Activated CD4-positive, alpha-beta T cell treated with anti-CD3 and anti-CD28 coated beads, Interleukin-2, Interleukin-4, amounts not matched to agents 100 ng/mL and 50 ng/mL, durations not matched to agents 16 hours and 8 hours (primary cell): Measurements from ENCODE around the gene PDE4D.
"Not testable (repeated sequence)": the region's sequence is repeated elsewhere in the genome, so short reads cannot be mapped to it uniquely, and the experiment has no call there.

Experiments
- DNase-seq: peaks from one replicate; pipeline ENCODE4 v3.0.0-alpha.2; 2020; ENCODE audit warnings: low spot score

The PDE4D gene

DNA sequence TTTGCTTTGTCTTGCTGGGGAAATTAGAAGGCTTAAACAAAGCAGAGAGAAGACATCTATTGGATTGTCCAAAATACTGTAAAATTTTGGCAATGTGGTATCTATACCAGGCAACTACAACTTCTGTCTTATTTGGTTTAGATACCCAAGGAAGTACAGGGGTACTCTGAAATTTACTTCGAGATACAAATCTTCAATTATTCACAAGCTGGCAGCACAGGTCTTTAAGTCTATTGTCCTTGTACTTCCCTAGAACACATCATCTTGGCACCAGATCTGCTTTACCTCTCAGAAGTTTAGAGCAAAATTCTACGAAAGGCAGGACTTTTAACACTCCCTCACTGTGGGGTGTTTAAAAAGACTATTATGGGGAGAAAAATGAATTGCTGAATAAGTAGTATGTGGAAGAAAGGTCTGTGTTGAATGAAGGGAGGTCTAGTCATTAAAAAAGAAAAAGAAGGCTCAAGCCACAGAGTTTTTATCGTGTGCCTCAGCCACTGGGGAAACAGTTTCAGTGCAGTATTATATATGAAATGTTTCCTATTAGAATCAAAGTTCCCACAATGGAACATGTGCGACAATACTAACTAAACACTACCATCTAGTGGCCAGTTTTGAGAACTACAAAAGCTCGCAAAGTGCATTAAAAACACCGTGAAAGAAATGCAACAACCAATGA lies 93.7 kb downstream of the PDE4D start:
- peak; percentile 50 for DNase-seq

DNA sequence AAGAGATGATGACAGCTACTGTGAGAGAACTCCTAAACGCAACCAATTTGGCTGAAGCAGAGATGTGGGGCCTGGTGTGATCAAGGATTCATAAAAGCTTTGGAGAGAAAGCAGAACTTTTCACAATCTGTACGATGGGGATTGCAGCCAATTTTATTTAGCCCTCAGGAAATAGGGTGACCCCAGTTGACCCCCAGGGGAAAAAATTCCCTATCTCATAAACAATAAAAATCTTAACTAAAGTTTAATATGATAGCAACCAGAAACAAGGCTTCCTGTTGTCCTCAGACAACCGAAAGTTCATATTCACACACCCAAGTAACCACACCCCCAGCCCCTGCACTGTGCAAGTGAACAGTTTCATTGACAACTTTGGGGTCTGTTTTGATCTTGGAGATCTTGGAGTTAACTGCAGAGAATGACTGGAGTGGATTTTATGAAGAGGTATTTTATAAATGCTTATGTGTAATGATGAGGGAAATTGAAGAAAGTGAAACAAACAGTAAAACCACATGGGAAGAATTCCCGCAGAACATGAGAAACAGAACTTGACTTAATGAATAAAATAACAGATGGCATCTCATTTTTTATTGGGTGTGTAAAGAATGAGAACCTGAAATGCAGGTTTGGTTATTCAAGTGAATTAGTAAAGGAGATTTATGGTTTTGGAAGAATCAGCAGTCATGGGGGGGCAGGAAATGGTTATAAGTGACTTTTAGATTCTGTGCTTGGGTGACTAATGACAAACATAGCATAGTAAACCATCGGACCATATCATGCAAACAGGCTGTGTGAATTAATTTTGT lies 94.5 kb downstream of the PDE4D start:
- no peak for DNase-seq

DNA sequence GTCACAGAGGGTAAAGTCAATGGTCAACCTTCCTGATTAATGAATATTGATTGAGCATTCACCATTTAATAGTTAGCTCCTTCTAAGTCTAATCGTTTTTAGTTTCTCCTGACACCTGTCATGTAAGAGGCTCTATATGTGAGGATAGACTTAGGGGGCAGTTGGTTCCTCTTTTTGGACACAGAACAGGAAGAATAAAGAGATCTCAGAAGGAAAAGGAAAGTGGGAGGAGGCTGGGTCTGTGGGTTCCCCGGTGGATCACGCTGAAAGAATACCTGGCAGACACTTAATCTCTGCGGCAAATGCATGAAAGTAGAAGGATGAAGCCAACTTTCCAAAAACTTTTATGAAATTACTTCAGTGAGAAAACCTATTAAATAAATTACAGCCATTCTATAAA lies 98.4 kb downstream of the PDE4D start:
- DNase-seq: no peak

DNA sequence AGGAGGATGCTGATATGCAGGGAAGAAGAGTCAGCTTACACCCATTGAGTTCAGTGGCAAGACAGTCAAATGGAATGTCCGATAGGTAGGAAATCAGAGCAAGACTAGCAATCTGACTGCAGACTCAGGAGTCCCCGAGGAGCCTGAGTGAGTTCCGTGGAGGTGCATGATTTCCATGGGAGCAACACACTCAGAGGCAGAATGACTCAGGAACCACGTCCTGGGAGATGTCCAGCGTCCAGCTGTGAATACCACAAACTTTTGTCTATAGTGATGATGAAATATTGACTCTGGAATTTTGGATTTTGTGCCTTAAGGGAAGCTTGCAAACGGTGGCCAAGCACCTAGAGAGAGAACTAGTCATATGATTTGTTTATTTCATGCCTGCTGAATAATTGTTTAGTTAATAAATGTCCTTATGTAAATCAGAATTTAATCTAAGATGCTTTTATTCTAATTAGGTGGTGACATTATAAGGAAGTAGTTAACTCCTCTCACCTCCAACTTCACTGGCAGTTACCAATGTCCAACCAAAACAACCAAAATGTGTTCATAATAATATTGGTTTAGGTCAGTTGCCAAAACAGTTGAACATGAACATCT lies 100.4 kb downstream of the PDE4D start:
- DNase-seq: no peak

DNA sequence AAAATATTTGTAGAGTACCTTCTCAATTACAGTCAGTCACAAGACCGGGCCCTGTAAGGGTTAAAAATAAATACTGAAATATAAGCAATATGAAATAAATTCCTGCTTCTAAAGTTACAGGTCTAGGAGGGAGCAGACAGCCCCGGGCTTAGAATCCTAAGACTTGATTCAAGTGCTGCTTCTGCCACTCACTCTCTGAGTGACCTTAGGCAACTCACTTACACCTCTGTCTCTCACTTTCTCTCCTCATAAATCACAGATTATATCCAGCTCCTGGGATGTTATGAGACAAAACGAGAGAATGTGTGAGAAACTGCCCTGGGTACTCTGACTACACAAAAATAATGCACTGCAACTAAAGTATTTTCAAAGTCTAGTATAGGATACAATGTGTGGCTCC lies 101.9 kb downstream of the PDE4D start:
- DNase-seq: no peak

DNA sequence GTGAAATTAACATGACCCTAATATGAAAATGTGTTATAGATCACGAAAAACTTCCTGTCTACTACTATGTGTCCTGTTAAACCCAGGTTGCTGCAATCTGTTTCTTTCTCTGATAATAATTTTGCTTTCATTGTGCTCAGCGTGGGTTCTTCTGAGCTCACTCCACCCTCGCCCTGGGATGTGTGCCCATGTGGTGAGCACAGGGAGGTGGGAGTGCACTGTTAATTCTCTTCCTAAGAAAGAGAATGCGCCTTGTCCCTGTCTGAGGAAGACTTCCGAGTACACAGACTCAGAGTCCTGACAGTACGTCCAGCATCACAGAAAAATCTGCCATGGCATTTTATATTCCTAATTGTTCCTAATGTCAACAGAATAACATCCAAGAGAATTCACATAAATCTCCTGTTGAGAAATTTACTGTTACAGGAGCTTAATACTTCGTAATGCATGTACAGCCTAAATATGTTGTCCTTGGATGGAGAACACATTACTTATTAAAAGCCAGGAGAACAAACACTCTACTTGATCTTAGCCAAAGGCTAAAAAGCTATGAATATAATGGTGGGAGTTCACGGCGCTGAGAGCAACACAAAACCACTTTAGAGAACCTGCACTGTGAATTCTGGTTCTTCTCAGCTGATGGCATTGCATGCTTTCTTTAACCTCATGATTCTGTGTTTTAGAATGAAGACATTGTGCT lies 102.6 kb downstream of the PDE4D start:
- no peak for DNase-seq

DNA sequence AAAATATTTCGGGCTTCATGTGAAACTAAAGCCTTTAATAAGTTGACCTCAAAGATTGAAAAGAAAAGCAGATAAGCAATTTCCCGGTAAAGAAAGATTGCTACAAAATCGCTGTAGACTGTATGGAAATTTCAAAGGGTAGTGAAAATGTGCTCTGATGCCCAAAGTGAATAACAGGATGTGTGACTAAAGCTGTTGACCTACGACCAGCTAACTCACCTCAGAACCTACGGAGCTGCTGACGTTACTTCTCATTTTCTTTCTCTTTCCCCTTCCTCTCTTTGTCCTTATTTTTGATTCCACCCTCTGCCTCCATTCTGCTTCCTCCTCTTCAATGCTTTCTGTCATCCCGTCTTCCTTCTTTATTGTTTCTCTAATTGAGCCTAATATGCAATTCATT lies 103.2 kb downstream of the PDE4D start:
- no peak for DNase-seq

DNA sequence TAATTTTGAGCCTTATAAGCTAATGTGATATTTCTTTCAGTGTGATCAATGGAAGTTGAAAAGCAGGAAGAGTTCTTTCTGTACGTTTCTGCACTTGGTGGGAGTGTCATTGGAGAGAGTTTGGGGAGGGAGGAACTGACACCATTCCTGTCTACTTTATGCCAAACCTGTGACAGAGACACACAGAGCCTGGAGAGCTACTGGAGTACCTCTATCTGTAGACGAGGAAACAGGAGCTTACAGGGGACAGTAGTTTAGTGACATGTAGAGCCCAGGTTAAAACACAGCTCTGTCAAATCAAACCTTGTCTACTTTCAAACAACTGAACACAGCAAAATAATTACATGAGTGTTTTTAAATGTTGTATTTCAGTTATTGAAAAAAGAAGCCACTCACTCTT lies 103.6 kb downstream of the PDE4D start:
- no peak for DNase-seq

DNA sequence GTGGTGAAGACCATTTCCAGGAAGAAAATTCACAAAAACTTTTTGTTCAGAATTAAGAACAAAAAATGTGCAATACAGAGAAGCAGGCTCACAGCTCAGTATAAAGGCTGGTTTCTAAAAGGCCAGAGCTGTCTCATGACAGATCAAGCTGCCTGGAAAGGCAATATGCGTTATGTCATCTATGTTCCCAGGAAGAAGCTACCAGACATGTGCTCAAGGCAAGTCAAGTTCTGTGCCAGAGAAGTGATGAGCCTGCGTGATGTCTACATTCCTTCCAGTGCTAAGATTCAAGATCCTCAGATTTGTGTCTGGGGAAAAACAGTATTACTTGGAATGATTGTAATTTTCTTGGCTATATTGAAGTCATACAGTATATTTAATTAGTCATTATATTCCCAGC lies 104.3 kb downstream of the PDE4D start:
- DNase-seq: no peak

DNA sequence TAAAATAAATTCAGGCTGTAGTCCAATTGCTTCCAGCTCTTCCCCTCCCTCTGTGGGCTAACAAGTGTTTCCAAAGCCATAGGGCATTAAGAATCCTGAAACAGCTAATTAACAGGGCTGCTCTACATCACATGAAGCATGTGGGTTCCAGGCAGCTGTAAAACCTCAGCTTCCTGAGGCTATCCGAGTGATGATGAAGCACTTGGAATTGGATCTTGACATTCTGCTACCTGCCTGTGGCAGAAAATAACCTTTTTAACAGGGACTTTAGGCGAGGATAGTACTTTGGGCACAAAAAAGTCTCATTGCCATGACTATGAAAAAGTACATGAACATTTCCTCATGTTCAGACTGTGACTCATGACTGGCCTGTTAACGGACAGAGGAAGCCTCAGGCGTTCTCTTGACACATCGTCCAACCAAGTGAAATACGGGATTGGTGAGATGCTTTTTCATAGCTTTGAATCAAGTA lies 107.2 kb downstream of the PDE4D start:
- no peak for DNase-seq

DNA sequence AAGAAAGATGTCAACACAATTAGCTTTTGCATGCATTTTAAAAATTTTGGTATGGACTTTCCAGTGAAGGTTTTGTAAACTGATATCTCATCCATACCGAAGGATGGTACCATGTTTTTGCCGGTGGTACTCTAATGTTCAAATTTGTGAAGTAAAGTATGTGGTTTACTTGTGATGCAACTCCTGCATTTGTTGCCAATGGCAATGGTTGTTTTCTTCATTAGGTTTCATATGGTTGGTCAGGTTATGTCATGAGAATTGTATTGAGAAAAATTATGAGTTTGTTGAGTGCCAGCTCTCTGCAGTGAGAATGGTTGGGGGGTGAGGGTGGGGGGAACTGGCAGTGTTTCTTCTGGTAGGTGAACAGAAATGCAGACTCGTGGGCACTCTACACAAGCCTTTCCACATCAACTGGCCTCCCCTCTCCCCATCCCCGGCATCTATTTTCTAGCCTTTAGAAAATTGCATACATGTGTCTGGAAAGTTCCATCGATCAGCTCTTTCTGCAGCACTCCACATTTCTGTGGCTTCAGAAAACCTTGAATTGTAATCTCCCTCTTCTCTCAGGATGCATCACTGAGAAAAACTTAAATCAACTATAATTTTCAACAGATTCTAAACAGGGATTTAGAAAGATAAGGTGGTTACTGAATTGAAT lies 107.7 kb downstream of the PDE4D start:
- no peak for DNase-seq

DNA sequence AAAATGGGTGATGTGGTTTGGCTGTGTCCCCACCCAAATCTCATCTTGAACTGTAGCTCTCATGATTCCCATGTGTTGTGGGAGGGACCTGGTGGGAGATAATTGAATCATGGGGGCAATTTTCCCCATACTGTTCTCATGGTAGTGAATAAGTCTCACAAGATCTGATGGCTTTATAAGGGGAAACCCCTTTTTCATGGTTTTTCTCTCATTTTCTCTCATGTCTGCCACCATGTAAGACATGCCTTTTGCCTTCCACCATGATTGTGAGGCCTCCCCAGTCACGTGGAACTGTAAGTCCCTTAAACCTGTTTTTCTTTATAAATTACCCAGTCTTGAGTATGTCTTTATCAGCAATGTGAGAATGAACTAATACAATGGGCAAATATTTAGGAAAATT lies 108.8 kb downstream of the PDE4D start:
- DNase-seq: not testable (repeated sequence)

DNA sequence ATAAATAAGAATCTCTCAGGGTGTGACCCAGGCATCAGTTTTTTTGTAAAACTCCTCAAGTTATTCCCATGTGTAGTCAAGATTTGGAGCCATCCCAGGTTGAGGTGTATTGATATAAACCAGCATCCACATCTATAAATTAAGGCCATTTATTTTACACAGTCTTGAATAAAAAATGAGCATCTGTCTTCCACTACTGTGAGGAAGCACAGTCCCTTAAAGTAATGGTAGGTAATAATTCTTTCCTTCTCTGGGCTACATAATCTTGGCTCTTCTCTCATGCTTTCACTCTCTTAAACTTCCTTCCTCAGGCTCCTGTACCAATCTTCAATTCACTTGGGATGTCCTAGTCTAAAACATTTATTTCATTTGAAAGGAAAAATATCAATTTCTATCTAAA lies 110.3 kb downstream of the PDE4D start:
- DNase-seq: no peak

DNA sequence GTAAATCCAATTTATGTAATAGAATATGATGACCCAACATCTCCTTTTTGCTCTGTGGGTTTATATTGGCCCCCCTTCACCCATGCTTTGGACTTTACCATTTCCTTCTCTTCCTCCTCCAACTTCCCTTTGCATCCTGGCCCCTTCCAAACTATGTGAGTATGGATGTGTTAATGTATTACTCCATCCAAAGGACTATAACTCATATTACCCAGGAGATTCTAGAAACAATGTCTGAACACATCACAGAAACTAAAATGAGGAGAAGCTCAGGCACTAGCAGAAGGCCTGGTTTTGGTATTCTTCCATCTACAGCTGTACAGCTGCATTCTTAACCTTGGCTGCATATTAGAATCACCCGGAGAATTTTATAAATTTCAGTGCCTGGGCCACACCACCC lies 110.7 kb downstream of the PDE4D start:
- no peak for DNase-seq

DNA sequence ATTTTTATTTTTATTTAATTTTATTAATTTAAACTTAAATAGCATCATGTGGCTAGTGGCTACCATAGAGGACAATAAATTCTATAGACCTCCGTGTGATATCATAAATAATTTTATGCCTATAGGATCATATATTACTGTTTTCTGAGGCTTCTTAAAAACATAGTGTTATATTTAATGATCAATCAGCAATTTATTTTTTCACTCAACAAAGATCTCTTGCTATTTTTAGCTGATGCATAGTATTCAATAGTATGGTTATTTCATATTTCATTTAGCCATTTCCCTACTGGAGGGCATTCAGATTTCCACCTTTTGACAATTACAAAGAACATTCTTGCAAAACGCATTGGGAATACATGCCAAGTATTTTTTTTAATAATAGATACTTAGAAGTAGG lies 114.1 kb downstream of the PDE4D start:
- DNase-seq: no peak

DNA sequence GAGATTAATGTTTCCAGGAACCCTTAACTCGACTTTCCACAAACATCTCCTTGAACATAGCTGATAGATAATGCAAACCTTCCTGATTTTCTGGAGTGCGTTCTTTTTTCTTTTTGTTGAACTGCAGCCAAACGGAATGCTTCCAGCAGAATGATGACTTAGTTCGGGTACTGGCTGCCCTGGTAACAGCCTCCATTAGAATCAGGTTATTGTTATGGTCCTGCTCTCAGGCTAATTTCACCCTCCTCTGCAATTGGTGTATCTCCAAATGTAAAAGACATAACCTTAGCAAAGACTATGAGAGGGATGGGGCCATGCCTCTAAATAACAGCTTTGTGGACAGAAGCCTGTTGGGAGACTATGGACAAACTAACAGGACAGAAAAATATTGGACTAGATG lies 116.5 kb downstream of the PDE4D start:
- no peak for DNase-seq

DNA sequence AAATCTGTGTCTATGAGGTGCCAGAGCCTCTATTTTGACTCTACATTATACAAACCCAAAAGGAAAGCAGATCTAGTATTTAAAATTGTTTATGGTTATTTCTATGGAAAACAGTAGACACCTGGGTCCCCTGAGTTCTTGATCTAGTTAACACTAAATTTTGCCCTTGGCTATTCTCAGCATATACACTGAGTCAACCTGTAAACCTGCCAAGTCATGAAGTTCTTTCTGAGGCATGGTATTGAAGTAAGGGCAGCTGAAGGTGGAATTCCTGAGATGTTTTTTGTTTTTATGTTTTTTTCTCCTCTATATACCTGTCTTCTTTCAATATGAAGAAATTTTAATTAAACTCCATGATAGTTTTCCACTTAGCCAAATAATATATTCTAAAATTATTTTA lies 120.2 kb downstream of the PDE4D start:
- DNase-seq: no peak

DNA sequence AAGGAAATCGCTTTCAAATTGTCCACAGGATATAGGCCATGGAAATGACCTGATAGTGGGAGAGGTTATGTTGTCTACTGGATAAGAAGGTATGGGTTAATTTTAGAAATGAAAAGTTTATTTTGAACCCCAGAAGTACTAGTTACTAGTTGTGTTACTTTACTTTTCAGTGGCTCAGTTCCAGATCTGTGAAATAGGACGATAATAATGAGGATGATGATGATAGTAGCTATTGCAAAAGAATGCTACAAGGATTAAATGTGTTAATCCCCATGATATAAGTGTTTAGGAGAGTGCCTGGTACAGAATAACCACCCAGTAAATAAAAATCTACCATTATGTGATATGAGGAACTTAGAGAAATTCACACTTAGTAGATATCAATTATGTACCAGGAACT lies 120.8 kb downstream of the PDE4D start:
- DNase-seq: no peak

DNA sequence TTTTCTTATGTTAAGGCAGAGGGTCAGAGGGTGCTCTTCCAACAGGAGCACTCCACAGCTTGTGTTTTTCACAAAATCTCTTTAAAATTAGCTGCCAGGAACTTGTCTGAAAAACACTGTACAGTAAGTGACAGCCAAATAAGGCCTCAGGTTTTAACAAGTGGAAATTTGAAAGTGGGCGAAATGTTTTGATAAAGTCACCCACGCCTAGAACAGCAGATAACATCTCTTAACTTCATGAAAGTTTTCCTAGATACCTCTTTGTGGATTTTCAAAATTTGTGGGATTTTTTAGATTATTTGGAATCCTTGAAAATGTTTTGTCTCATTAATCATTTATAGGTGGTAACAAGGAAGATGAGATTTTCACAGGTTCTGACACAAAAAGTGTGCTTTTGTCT lies 121.3 kb downstream of the PDE4D start:
- DNase-seq: no peak

DNA sequence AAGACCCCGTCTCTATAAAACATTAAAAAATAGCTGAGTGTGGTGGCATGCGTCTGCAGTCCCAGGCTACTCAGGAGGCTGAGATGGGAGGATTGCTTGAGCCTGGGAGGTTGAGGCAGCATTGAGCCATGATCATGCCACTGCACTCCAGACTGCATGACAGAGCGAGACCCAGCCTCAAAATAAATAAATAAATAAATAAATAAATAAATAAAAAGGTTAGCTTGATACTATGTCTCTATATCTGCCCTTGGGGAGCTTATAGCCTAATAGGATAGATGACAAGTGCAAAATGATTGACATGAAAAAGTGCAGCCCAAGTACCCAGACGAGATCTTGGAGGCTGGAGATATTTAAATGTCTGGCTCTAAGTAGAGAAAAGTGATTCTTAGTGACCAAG lies 122.6 kb downstream of the PDE4D start:
- no peak for DNase-seq

DNA sequence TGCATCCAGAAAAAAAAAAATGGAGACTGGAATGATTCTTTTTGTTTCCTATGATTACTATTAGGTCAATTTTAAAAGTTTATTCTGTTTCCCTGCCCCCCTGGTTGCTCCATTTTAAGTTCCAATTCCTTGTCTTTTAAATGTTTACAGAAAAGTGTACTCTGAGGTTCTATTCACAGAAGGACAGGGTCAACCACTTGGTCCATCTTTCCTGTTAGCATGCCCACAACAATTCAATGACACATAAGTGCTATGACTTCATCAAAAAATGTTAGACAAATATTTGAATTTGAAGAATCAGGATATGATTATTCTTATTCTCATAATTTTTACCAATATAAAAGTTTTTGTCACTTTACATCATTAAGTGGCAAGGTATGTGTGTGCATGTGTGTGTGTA lies 123.7 kb downstream of the PDE4D start:
- DNase-seq: no peak

DNA sequence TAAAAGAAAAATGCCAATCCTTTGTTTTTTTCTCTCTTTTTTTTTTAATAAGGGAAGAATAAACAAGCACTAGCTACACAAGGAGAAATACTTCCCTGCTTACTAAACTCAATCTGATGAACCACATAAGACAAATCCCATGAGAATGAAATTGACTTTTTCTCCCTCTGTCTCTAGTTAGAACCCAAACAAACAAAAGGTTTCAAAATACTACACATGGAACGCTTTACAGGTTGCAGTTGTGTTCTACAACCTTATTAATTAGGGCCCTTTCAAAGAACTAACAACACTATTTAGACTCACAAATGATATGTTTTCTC lies 124.5 kb downstream of the PDE4D start:
- DNase-seq: no peak
